Sigmoid colon (tissue), 4 donors: ENCODE measurements around the gene TSEN54.

Source experiments
- EP300 ChIP-seq, 4 donors: sonication (generic); formaldehyde crosslinking; IDR thresholded peaks; one replicate each; pipeline ENCODE4 v1.6.1; 2017; ENCODE audit warnings: antibody characterized with exemption in 4 of 4
- POLR2A ChIP-seq, 2 donors: fragments of 450-650 bp; IDR thresholded peaks; one replicate each; pipeline ENCODE4 v1.6.1; 2016; ENCODE audit warnings: antibody characterized with exemption in 2 of 2, mild to moderate bottlenecking in 2 of 2, moderate library complexity in 2 of 2
- POLR2AphosphoS5 ChIP-seq, 4 donors: sonication (generic); formaldehyde crosslinking; IDR thresholded peaks; one replicate each; pipeline ENCODE4 v1.6.1; 2017; ENCODE audit warnings: antibody characterized with exemption in 4 of 4
- TF ChIP-seq, protein P1 (sequence below), 4 experiments: fragments of 450-650 bp in 3 of 4; fragments of 200-600 bp in 1 of 4; IDR thresholded peaks; one replicate each; pipeline ENCODE4 v1.5.1; 2016 to 2019; ENCODE audit warnings: antibody characterized with exemption in 4 of 4, mild to moderate bottlenecking in 3 of 4, moderate library complexity in 2 of 4

DNA sequence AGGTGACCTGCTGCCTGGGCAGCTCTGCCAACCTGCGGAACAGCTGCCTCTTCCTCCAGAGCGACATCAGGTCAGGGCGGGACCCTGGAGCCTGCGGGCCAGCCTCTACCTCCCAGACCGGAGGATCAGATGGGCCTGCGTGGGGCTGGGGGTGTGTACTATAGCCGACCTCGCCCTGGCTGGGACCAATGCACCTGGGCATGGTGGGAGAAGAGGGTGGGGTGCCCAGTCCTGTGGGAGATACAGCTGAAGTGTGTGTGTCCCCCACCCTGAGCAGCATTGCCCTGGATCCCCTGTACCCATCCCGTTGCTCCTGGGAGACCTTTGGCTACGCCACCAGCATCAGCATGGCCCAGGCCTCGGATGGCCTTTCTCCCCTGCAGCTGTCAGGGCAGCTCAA lies 20.3 kb upstream of the TSEN54 start:
- TF ChIP-seq, protein P1, sequence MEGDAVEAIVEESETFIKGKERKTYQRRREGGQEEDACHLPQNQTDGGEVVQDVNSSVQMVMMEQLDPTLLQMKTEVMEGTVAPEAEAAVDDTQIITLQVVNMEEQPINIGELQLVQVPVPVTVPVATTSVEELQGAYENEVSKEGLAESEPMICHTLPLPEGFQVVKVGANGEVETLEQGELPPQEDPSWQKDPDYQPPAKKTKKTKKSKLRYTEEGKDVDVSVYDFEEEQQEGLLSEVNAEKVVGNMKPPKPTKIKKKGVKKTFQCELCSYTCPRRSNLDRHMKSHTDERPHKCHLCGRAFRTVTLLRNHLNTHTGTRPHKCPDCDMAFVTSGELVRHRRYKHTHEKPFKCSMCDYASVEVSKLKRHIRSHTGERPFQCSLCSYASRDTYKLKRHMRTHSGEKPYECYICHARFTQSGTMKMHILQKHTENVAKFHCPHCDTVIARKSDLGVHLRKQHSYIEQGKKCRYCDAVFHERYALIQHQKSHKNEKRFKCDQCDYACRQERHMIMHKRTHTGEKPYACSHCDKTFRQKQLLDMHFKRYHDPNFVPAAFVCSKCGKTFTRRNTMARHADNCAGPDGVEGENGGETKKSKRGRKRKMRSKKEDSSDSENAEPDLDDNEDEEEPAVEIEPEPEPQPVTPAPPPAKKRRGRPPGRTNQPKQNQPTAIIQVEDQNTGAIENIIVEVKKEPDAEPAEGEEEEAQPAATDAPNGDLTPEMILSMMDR (IDR thresholded peaks at IDR 0.05): no peak
- TF ChIP-seq POLR2A (IDR thresholded peaks at IDR 0.05) (no peak), EP300 (IDR thresholded peaks at IDR 0.05) (no peak), POLR2AphosphoS5 (IDR thresholded peaks at IDR 0.05) (no peak)
